Measurements from ENCODE around the gene ZNF57. TPM values are rescaled to one million over a fixed set of nuclear protein-coding genes. Genes with fewer than 3 reads are reported as not detected.

The ZNF57 gene
- total and polyA plus RNA-seq, 2 of the 13 experiments (the other 11 are each of a cell fraction or from before 2014, with no cell fraction given), result 6.6 to 17.5 TPM

GRCh38 chr19:2944775-2945574, 44.2 kb downstream of the ZNF57 start, which contains the start of gene ZNF77 (continued):
- TF ChIP-seq ATF6 (CRISPR knock-in tag; conservative IDR thresholded peaks at IDR 0.05) (no peak), HMG20A (CRISPR knock-in tag; IDR thresholded peaks at IDR 0.05; ENCODE audit: borderline replicate concordance) (no peak), ZSCAN12 (CRISPR knock-in tag; IDR thresholded peaks at IDR 0.05) (no peak), NFE2 (CRISPR knock-in tag; IDR thresholded peaks at IDR 0.05) (no peak), CSRNP1 (CRISPR knock-in tag; IDR thresholded peaks at IDR 0.05) (peak; percentile 53; the same call in 1 of the 2 replicates), ISX (CRISPR knock-in tag; conservative IDR thresholded peaks at IDR 0.05) (no peak), MBD4 (IDR thresholded peaks at IDR 0.05; ENCODE audit: borderline replicate concordance, low read length) (no peak), EEA1 (CRISPR knock-in tag; IDR thresholded peaks at IDR 0.05; ENCODE audit: borderline replicate concordance) (no peak), ATF4 (CRISPR knock-in tag; IDR thresholded peaks at IDR 0.05) (peak in 1 of 2 experiments; percentile 34; a peak in 1 of 4 replicates), TARDBP (CRISPR knock-in tag; IDR thresholded peaks at IDR 0.05) (peak; percentile 60), ARID2 (CRISPR knock-in tag; IDR thresholded peaks at IDR 0.05; ENCODE audit: borderline replicate concordance) (peak; percentile 75; the same call in 1 of the 2 replicates), ZNF33A (CRISPR knock-in tag; IDR thresholded peaks at IDR 0.05; ENCODE audit: borderline replicate concordance) (no peak), ZMAT5 (CRISPR knock-in tag; IDR thresholded peaks at IDR 0.05; ENCODE audit: borderline replicate concordance, low read depth) (no peak), MNT (IDR thresholded peaks at IDR 0.05) (no peak), ZSCAN25 (CRISPR knock-in tag; IDR thresholded peaks at IDR 0.05) (no peak), MED13 (CRISPR knock-in tag; IDR thresholded peaks at IDR 0.05) (no peak), ZBTB46 (CRISPR knock-in tag; IDR thresholded peaks at IDR 0.05; ENCODE audit: borderline replicate concordance) (no peak), ZNF451 (CRISPR knock-in tag; IDR thresholded peaks at IDR 0.05) (no peak), ZFP37 (CRISPR knock-in tag; IDR thresholded peaks at IDR 0.05; ENCODE audit: borderline replicate concordance) (no peak)
